ENCODE measurements around the gene KLK14.
A peak's percentile ranks its signal among the peaks of the same experiment; 100 is the strongest.

KLK14 gene

GRCh38 chr19:51070334-51071094, 12.2 kb downstream of the KLK14 start:
- Mint-ChIP-seq H3K4me1 (ENCODE audit: low read depth in 2 of 2) (no peaks in the 10 kb centered on the region), H3K27me3 (peaks cover 9 to 29% of the 10 kb centered on the region in 2 donors), H3K27ac (no peak overlapping the region), H3K4me3 (no peak overlapping the region), H3K36me3 (ENCODE audit: insufficient read depth) (no peaks in the 10 kb centered on the region), H3K9me3 (peaks cover 0 to 5% of the 10 kb centered on the region in 2 donors)
- ATAC-seq (replicated peaks) (no peak), DNase-seq (no peak)

GRCh38 chr19:51066393-51067186, 16.1 kb downstream of the KLK14 start:
- Mint-ChIP-seq H3K27ac (no peak overlapping the region), H3K4me3 (peak overlapping the region in 1 of 2 donors; percentile 38), H3K36me3 (ENCODE audit: insufficient read depth) (no peaks in the 10 kb centered on the region), H3K4me1 (ENCODE audit: low read depth in 2 of 2) (peaks cover 0 to 2% of the 10 kb centered on the region in 2 donors), H3K27me3 (peaks cover 15 to 38% of the 10 kb centered on the region in 2 donors), H3K9me3 (no peaks in the 10 kb centered on the region)
- DNase-seq (no peak), ATAC-seq (replicated peaks) (no peak)

GRCh38 chr19:51065221-51065960, 17.3 kb downstream of the KLK14 start:
- no peak for DNase-seq
- Mint-ChIP-seq H3K9me3 (no peaks in the 10 kb centered on the region), H3K4me1 (ENCODE audit: low read depth in 2 of 2) (peaks cover 0 to 2% of the 10 kb centered on the region in 2 donors), H3K27me3 (peaks cover 27 to 50% of the 10 kb centered on the region in 2 donors), H3K4me3 (peak overlapping the region; percentile 42 to 57), H3K36me3 (ENCODE audit: insufficient read depth) (no peaks in the 10 kb centered on the region), H3K27ac (no peak overlapping the region)
- no peak for ATAC-seq (replicated peaks)

GRCh38 chr19:51064534-51065220, 18.0 kb downstream of the KLK14 start, which contains the start of gene KLK13:
KLK13 (minus strand) TSS chr19:51065092; CDS start chr19:51065067, 25 bp downstream.
- H3K36me3 Mint-ChIP-seq (ENCODE audit: insufficient read depth), result no peaks in the 10 kb centered on the region
- peak within 1 kb of the TSS; percentile 42 to 57 for H3K4me3 Mint-ChIP-seq
- H3K9me3 Mint-ChIP-seq, result no peaks in the 10 kb centered on the region
- H3K4me1 Mint-ChIP-seq (ENCODE audit: low read depth in 2 of 2), result peaks cover 0 to 2% of the 10 kb centered on the region in 2 donors
- no peak within 1 kb of the TSS for H3K27ac Mint-ChIP-seq
- no peak for ATAC-seq (replicated peaks)
- peaks cover 32 to 55% of the 10 kb centered on the region in 2 donors for H3K27me3 Mint-ChIP-seq
- no peak for DNase-seq

GRCh38 chr19:51063664-51064063, 19.0 kb downstream of the KLK14 start:
- H3K27ac Mint-ChIP-seq, result no peak overlapping the region
- H3K4me1 Mint-ChIP-seq (ENCODE audit: low read depth in 2 of 2), result peaks cover 0 to 2% of the 10 kb centered on the region in 2 donors
- ATAC-seq (replicated peaks) (no peak), DNase-seq (no peak)
- no peaks in the 10 kb centered on the region for H3K36me3 Mint-ChIP-seq (ENCODE audit: insufficient read depth)
- H3K9me3 Mint-ChIP-seq, result no peaks in the 10 kb centered on the region
- H3K27me3 Mint-ChIP-seq, result peaks cover 32 to 59% of the 10 kb centered on the region in 2 donors
- no peak overlapping the region for H3K4me3 Mint-ChIP-seq

GRCh38 chr19:51060973-51061372, 21.7 kb downstream of the KLK14 start:
- H3K27me3 Mint-ChIP-seq, result peaks cover 40 to 57% of the 10 kb centered on the region in 2 donors
- H3K36me3 Mint-ChIP-seq (ENCODE audit: insufficient read depth), result no peaks in the 10 kb centered on the region
- no peak overlapping the region for H3K27ac Mint-ChIP-seq
- no peak for DNase-seq
- no peak for ATAC-seq (replicated peaks)
- no peak overlapping the region for H3K4me3 Mint-ChIP-seq
- H3K9me3 Mint-ChIP-seq, result no peaks in the 10 kb centered on the region
- peaks cover 0 to 2% of the 10 kb centered on the region in 2 donors for H3K4me1 Mint-ChIP-seq (ENCODE audit: low read depth in 2 of 2)

GRCh38 chr19:51060336-51060735, 22.4 kb downstream of the KLK14 start:
- H3K27me3 Mint-ChIP-seq, result peaks cover 47 to 58% of the 10 kb centered on the region in 2 donors
- no peaks in the 10 kb centered on the region for H3K36me3 Mint-ChIP-seq (ENCODE audit: insufficient read depth)
- no peak for ATAC-seq (replicated peaks)
- DNase-seq, result no peak
- no peaks in the 10 kb centered on the region for H3K9me3 Mint-ChIP-seq
- no peak overlapping the region for H3K4me3 Mint-ChIP-seq
- peaks cover 0 to 1% of the 10 kb centered on the region in 2 donors for H3K4me1 Mint-ChIP-seq (ENCODE audit: low read depth in 2 of 2)
- H3K27ac Mint-ChIP-seq, result no peak overlapping the region

GRCh38 chr19:51059715-51060114, 23.0 kb downstream of the KLK14 start:
- Mint-ChIP-seq H3K9me3 (no peaks in the 10 kb centered on the region), H3K27me3 (peaks cover 51 to 61% of the 10 kb centered on the region in 2 donors), H3K36me3 (ENCODE audit: insufficient read depth) (no peaks in the 10 kb centered on the region), H3K4me1 (ENCODE audit: low read depth in 2 of 2) (no peaks in the 10 kb centered on the region), H3K4me3 (no peak overlapping the region), H3K27ac (no peak overlapping the region)
- ATAC-seq (replicated peaks) (no peak), DNase-seq (no peak)

- H3K27ac Mint-ChIP-seq, result no peak overlapping the region
- no peaks in the 10 kb centered on the region for H3K9me3 Mint-ChIP-seq
- H3K4me1 Mint-ChIP-seq (ENCODE audit: low read depth in 2 of 2), result no peaks in the 10 kb centered on the region
- H3K4me3 Mint-ChIP-seq, result no peak overlapping the region
- DNase-seq (no peak), ATAC-seq (replicated peaks) (no peak)
- peaks cover 5% of the 10 kb centered on the region for H3K36me3 Mint-ChIP-seq (ENCODE audit: insufficient read depth)
- peaks cover 50 to 55% of the 10 kb centered on the region in 2 donors for H3K27me3 Mint-ChIP-seq
Measured at GRCh38 chr19:51055866-51056265, 26.8 kb downstream of the KLK14 start.

GRCh38 chr19:51047031-51047335, 35.7 kb downstream of the KLK14 start:
- no peak for DNase-seq
- Mint-ChIP-seq H3K4me1 (ENCODE audit: low read depth in 2 of 2) (no peaks in the 10 kb centered on the region), H3K36me3 (ENCODE audit: insufficient read depth) (no peaks in the 10 kb centered on the region), H3K27ac (no peak overlapping the region), H3K4me3 (no peak overlapping the region), H3K27me3 (peaks cover 20 to 26% of the 10 kb centered on the region in 2 donors), H3K9me3 (no peaks in the 10 kb centered on the region)
- ATAC-seq (replicated peaks), result no peak

- H3K4me3 Mint-ChIP-seq, result no peak overlapping the region
- H3K4me1 Mint-ChIP-seq (ENCODE audit: low read depth in 2 of 2), result no peaks in the 10 kb centered on the region
- H3K27me3 Mint-ChIP-seq, result peaks cover 18 to 24% of the 10 kb centered on the region in 2 donors
- no peaks in the 10 kb centered on the region for H3K36me3 Mint-ChIP-seq (ENCODE audit: insufficient read depth)
- no peak overlapping the region for H3K27ac Mint-ChIP-seq
- DNase-seq, result no peak
- no peaks in the 10 kb centered on the region for H3K9me3 Mint-ChIP-seq
- ATAC-seq (replicated peaks), result no peak
Measured at GRCh38 chr19:51044327-51044726, 38.4 kb downstream of the KLK14 start.

GRCh38 chr19:51043497-51043896, 39.2 kb downstream of the KLK14 start:
- H3K4me3 Mint-ChIP-seq, result no peak overlapping the region
- H3K9me3 Mint-ChIP-seq, result no peaks in the 10 kb centered on the region
- DNase-seq, result no peak
- ATAC-seq (replicated peaks), result no peak
- H3K36me3 Mint-ChIP-seq (ENCODE audit: insufficient read depth), result no peaks in the 10 kb centered on the region
- no peak overlapping the region for H3K27ac Mint-ChIP-seq
- no peaks in the 10 kb centered on the region for H3K4me1 Mint-ChIP-seq (ENCODE audit: low read depth in 2 of 2)
- H3K27me3 Mint-ChIP-seq, result peaks cover 11 to 16% of the 10 kb centered on the region in 2 donors

- DNase-seq (no peak), ATAC-seq (replicated peaks) (no peak)
- Mint-ChIP-seq H3K4me1 (ENCODE audit: low read depth in 2 of 2) (no peaks in the 10 kb centered on the region), H3K4me3 (no peak overlapping the region), H3K27me3 (peaks cover 7 to 10% of the 10 kb centered on the region in 2 donors), H3K36me3 (ENCODE audit: insufficient read depth) (no peaks in the 10 kb centered on the region), H3K27ac (no peak overlapping the region), H3K9me3 (no peaks in the 10 kb centered on the region)
Measured at GRCh38 chr19:51040151-51040550, 42.5 kb downstream of the KLK14 start.

Data from effector memory CD8-positive, alpha-beta T cell (primary cell).